OCI-LY3 (cell line): ENCODE measurements around the gene GABRG3.

ENCODE experiments used
- CTCF ChIP-seq: fragments of 200-600, 300-600 bp; sonication (generic); IDR thresholded peaks from 2 replicates; pipeline ENCODE4 v1.5.1; 2014; ENCODE audit warnings: antibody characterized with exemption, low read length, low read depth
- EZH2phosphoT487 ChIP-seq: fragments of 200-600 bp; shearing (Covaris generic); IDR thresholded peaks from 2 replicates; pipeline ENCODE4 v1.6.1; 2018; ENCODE audit warnings: antibody characterized with exemption, mixed run types, low read depth

- no peak for TF ChIP-seq CTCF
- no peak for TF ChIP-seq EZH2phosphoT487
Measured at GRCh38 chr15:27028858-27029477, 58.0 kb downstream of the GABRG3 start.
